Neural progenitor cell (in vitro differentiated cells): ENCODE results near the gene CRACR2A. TPM values are rescaled to one million over a fixed set of nuclear protein-coding genes. Genes with fewer than 3 reads are reported as not detected.

Experiments used
- DNase-seq: peaks from one replicate; pipeline ENCODE4 v3.0.0-alpha.2; 2016; ENCODE audit warnings: low spot score
- H2AFZ ChIP-seq: fragments of 200-600 bp; sonication (generic); replicated peaks from 2 replicates; pipeline ENCODE4 v1.6.1; 2016; ENCODE audit warnings: antibody characterized with exemption
- H3F3A ChIP-seq: fragments of 200-600 bp; sonication (generic); 2 replicates; pipeline ENCODE4 v1.6.1; 2016; ENCODE audit warnings: antibody characterized with exemption, low read depth
- H3K27ac ChIP-seq: fragments of 200-600 bp; sonication (generic); 2 replicates; pipeline ENCODE4 v1.5.1; 2016; ENCODE audit warnings: mild to moderate bottlenecking
- H3K27me3 ChIP-seq: fragments of 200-600 bp; sonication (generic); 2 replicates; pipeline ENCODE4 v1.6.1; 2016; ENCODE audit warnings: mild to moderate bottlenecking, moderate library complexity
- H3K36me3 ChIP-seq: fragments of 200-600 bp; sonication (generic); 2 replicates; pipeline ENCODE4 v1.5.1; 2016
- H3K4me1 ChIP-seq: fragments of 200-600 bp; sonication (generic); 2 replicates; pipeline ENCODE4 v1.6.1; 2016; ENCODE audit warnings: mixed run types
- H3K4me2 ChIP-seq: fragments of 200-600 bp; sonication (generic); 2 replicates; pipeline ENCODE4 v1.6.1; 2016
- H3K4me3 ChIP-seq: fragments of 200-600 bp; sonication (generic); 2 replicates; pipeline ENCODE4 v1.5.1; 2016
- H3K79me2 ChIP-seq: fragments of 200-600 bp; sonication (generic); 2 replicates; pipeline ENCODE4 v1.6.1; 2016; ENCODE audit warnings: low read depth
- H3K9ac ChIP-seq: fragments of 200-600 bp; sonication (generic); 2 replicates; pipeline ENCODE4 v1.6.1; 2016
- H3K9me3 ChIP-seq: fragments of 200-600 bp; sonication (generic); 2 replicates; pipeline ENCODE4 v1.5.1; 2016; ENCODE audit warnings: low read depth
- H4K20me1 ChIP-seq: fragments of 200-600 bp; sonication (generic); 2 replicates; pipeline ENCODE4 v1.6.1; 2016; ENCODE audit warnings: low read depth
- H3K27ac Mint-ChIP-seq: 3 replicates; pipeline ENCODE4 v1.8.0; 2021; ENCODE audit warnings: mixed read lengths
- H3K27me3 Mint-ChIP-seq: 2 replicates; pipeline ENCODE4 v1.8.0; 2022; ENCODE audit warnings: low read depth, mild to moderate bottlenecking, inconsistent platforms, moderate library complexity, mixed read lengths; ENCODE audit not compliant: insufficient read depth
- H3K36me3 Mint-ChIP-seq: 3 replicates; pipeline ENCODE4 v1.8.0; 2021; ENCODE audit warnings: mixed read lengths
- H3K4me1 Mint-ChIP-seq: 3 replicates; pipeline ENCODE4 v1.8.0; 2021; ENCODE audit warnings: mixed read lengths
- H3K4me3 Mint-ChIP-seq: 3 replicates; pipeline ENCODE4 v1.8.0; 2021; ENCODE audit warnings: mild to moderate bottlenecking, moderate library complexity, mixed read lengths
- H3K9me3 Mint-ChIP-seq: 3 replicates; pipeline ENCODE4 v1.8.0; 2020; ENCODE audit warnings: mixed read lengths
- EZH2 ChIP-seq: fragments of 200-600 bp; sonication (generic); IDR thresholded peaks from 2 replicates; pipeline ENCODE4 v1.6.1; 2017; ENCODE audit warnings: antibody characterized with exemption, mild to moderate bottlenecking, moderate library complexity
- EZH2phosphoT487 ChIP-seq: fragments of 200-600 bp; sonication (generic); IDR thresholded peaks from 2 replicates; pipeline ENCODE4 v1.6.1; 2017; ENCODE audit warnings: antibody characterized with exemption
- total RNA-seq: library from RNA; depleted of rRNA; stranded (reverse); fragments of >200 nt; gene quantifications from 2 replicates; pipeline ENCODE4 v1.2.3, GENCODE V29; 2015; ENCODE audit warnings: low replicate concordance
- TF ChIP-seq, protein P1 (sequence below): fragments of 200-600 bp; sonication (generic); IDR thresholded peaks from 2 replicates; pipeline ENCODE4 v1.5.1; 2017; ENCODE audit warnings: antibody characterized with exemption, mild to moderate bottlenecking

The CRACR2A gene
- total RNA-seq, 1 donor from 2014 or later, result 0.06 TPM

DNA sequence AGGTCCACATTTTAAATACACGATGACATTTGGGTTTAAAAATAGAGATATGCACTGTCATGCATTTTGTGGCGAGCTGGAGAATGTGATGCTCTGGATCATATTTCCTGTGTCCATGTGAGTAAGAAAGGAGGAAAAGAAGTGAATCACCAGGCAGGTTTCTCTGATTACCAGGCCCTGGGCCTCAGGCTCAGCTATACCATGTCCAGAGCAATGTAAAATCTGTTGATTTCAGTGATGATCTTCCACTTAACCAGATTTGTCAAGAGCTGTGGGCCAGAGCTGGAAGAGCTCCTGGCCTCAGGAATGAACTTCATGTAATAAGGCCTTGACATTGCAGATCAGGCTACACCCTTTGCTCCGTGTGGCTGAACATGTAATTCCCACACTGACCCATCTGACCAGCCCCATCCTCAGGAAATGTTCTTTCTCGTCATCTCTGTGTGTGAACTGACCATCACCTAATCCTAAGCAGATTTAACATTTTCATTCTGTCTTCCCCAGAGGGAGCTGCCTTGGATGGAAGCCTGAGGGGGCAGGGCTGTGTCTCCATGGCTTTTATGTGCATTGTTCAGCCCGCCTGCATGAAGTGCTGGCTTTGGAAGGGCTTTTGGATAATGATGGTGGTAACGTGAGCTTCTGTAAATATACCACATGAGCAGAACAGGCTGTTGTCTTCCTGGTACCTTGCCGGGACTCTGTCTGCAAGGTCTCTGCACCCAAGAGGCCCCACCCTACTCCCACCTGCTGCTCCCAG, 54.5 kb downstream of the CRACR2A start:
- Histone ChIP-seq H3K9me3 (peaks cover 6% of the 10 kb centered on the region), H3K4me3 (no peak overlapping the region), H3K4me2 (no peak overlapping the region), H3K79me2 (no peaks in the 10 kb centered on the region), H3K4me1 (peaks cover 6% of the 10 kb centered on the region), H3K27ac (no peak overlapping the region), H4K20me1 (no peaks in the 10 kb centered on the region), H2AFZ (no peak overlapping the region), H3F3A (no peaks in the 10 kb centered on the region), H3K9ac (no peak overlapping the region), H3K27me3 (no peaks in the 10 kb centered on the region), H3K36me3 (no peaks in the 10 kb centered on the region)
- H3K9me3 Mint-ChIP-seq, result peaks cover 12% of the 10 kb centered on the region
- TF ChIP-seq, protein P1, sequence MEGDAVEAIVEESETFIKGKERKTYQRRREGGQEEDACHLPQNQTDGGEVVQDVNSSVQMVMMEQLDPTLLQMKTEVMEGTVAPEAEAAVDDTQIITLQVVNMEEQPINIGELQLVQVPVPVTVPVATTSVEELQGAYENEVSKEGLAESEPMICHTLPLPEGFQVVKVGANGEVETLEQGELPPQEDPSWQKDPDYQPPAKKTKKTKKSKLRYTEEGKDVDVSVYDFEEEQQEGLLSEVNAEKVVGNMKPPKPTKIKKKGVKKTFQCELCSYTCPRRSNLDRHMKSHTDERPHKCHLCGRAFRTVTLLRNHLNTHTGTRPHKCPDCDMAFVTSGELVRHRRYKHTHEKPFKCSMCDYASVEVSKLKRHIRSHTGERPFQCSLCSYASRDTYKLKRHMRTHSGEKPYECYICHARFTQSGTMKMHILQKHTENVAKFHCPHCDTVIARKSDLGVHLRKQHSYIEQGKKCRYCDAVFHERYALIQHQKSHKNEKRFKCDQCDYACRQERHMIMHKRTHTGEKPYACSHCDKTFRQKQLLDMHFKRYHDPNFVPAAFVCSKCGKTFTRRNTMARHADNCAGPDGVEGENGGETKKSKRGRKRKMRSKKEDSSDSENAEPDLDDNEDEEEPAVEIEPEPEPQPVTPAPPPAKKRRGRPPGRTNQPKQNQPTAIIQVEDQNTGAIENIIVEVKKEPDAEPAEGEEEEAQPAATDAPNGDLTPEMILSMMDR, result no peak
- no peak for TF ChIP-seq EZH2phosphoT487
- TF ChIP-seq EZH2, result no peak
- H3K27me3 Mint-ChIP-seq, result peaks cover 2% of the 10 kb centered on the region
- no peaks in the 10 kb centered on the region for H3K36me3 Mint-ChIP-seq
- peaks cover 15% of the 10 kb centered on the region for H3K4me1 Mint-ChIP-seq
- no peak overlapping the region for H3K4me3 Mint-ChIP-seq
- peak overlapping the region; percentile 73 for H3K27ac Mint-ChIP-seq
- peak; percentile 48 for DNase-seq

DNA sequence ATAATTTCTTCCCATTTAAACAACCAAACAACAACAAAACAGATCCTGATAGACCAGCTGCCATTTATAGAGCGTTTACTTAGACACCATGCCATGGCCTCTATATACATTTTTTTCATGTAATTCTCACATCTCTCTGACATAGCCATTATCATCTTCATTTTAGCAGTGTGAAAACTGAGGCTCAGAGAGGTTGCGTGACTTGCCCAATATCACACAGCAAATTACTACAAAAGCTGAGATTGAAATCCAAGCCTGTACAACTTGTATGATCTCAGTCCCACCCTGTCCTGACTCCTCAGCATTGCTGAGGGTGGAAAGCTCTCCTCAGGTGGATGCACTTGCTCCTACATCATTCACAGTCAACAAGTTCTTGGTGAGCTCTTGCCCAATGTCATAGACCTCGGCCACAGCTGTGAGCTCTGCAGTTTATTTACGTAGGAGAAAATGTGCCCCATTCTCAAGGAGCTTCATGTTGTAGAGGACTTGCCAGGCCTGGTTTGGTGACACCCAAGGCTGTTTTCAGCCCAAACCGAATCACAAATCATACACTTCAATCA, 55.5 kb downstream of the CRACR2A start:
- H3K9me3 Mint-ChIP-seq, result peaks cover 7% of the 10 kb centered on the region
- H3K4me1 Mint-ChIP-seq, result peaks cover 15% of the 10 kb centered on the region
- no peak for TF ChIP-seq EZH2phosphoT487
- no peak for TF ChIP-seq EZH2
- TF ChIP-seq, protein P1, result no peak
- Histone ChIP-seq H4K20me1 (no peaks in the 10 kb centered on the region), H3K4me2 (no peak overlapping the region), H3K4me3 (no peak overlapping the region), H3K27ac (no peak overlapping the region), H3K9ac (no peak overlapping the region), H3K4me1 (peaks cover 6% of the 10 kb centered on the region), H3K36me3 (no peaks in the 10 kb centered on the region), H3F3A (no peaks in the 10 kb centered on the region), H3K9me3 (no peaks in the 10 kb centered on the region), H2AFZ (no peak overlapping the region), H3K79me2 (no peaks in the 10 kb centered on the region), H3K27me3 (no peaks in the 10 kb centered on the region)
- DNase-seq, result no peak
- H3K27me3 Mint-ChIP-seq, result peaks cover 2% of the 10 kb centered on the region
- H3K27ac Mint-ChIP-seq, result no peak overlapping the region
- no peak overlapping the region for H3K4me3 Mint-ChIP-seq
- no peaks in the 10 kb centered on the region for H3K36me3 Mint-ChIP-seq

DNA sequence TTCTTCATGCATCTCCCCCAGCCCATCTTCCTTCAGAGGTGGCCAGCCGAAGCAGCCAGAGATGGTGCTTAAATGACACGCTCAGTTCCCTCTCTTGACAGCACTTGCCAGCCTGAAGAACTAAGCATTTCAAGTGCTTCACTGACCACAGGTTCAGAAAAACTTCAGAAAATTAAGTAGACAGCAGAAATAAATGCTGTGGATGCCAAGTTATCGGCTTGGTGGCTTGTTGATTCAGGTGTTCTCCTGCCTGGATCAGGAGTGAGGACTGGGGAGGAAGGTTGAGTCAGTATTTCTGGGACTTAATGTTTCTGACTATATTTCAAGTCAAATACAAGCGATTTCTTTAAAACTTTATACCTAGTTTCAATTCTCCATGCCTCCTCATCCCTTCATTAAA, 58.2 kb downstream of the CRACR2A start:
- H3K79me2 ChIP-seq, result no peaks in the 10 kb centered on the region
- H4K20me1 ChIP-seq, result no peaks in the 10 kb centered on the region
- peaks cover 6% of the 10 kb centered on the region for H3K4me1 ChIP-seq
- H3K4me3 ChIP-seq, result no peak overlapping the region
- no peaks in the 10 kb centered on the region for H3F3A ChIP-seq
- H3K27ac ChIP-seq, result no peak overlapping the region
- TF ChIP-seq, protein P1, result no peak
- no peak for TF ChIP-seq EZH2phosphoT487
- TF ChIP-seq EZH2, result no peak
- no peaks in the 10 kb centered on the region for H3K36me3 ChIP-seq
- H3K27me3 Mint-ChIP-seq, result peaks cover 2% of the 10 kb centered on the region
- H3K4me2 ChIP-seq, result no peak overlapping the region
- H3K9ac ChIP-seq, result no peak overlapping the region
- DNase-seq, result no peak
- no peaks in the 10 kb centered on the region for H3K27me3 ChIP-seq
- H3K36me3 Mint-ChIP-seq, result no peaks in the 10 kb centered on the region
- H3K9me3 ChIP-seq, result no peaks in the 10 kb centered on the region
- peaks cover 15% of the 10 kb centered on the region for H3K4me1 Mint-ChIP-seq
- no peak overlapping the region for H2AFZ ChIP-seq
- no peak overlapping the region for H3K4me3 Mint-ChIP-seq
- peaks cover 24% of the 10 kb centered on the region for H3K9me3 Mint-ChIP-seq
- no peak overlapping the region for H3K27ac Mint-ChIP-seq
